HepG2 (cell line): Measurements from ENCODE around the gene PFDN1. TPM values are rescaled to one million over a fixed set of nuclear protein-coding genes. Genes with fewer than 3 reads are reported as not detected.

Experiments
- ATAC-seq: fragments of 200-7000 bp; cut with Tn5 transposase; 3 replicates; pipeline ENCODE4 v1.9.1; 2020; ENCODE audit warnings: mild to moderate bottlenecking, moderate library complexity
- BruUV-seq: library from RNA; stranded (reverse); fragments of 400-500 nt; replicated peaks from 2 replicates; lab custom pipeline; 2021; lab: Mats Ljungman, UMichigan
- CTCF ChIA-PET: fragments of 300-600 bp; formaldehyde crosslinking; extraction: SDS; loops from one replicate; lab custom pipeline; 2021; ENCODE audit warnings: low total read pairs, inconsistent platforms, low intra/inter-chr PET ratio; lab: Yijun Ruan, JAX
- POLR2A ChIA-PET: fragments of 350-600 bp; sonication (Branson Sonifier 250); formaldehyde crosslinking; loops from one replicate; lab custom pipeline; 2020; ENCODE audit warnings: antibody characterized with exemption, inconsistent platforms; lab: Yijun Ruan, JAX
- DNase-seq: peaks from one replicate; pipeline ENCODE4 v3.0.0-alpha.2; 2015; ENCODE audit warnings: low spot score
- FAIRE-seq: peaks from 3 replicates; lab custom pipeline; 2011; peaks lifted over from hg19 to GRCh38; lab: Jason Lieb, UNC
- H2AFZ ChIP-seq: one replicate; pipeline ENCODE4 v1.6.1; 2011; ENCODE audit warnings: low read length, inconsistent platforms
- H3K27ac ChIP-seq: fragments of 300-600 bp; 3 replicates; pipeline ENCODE4 v1.8.0; 2011; ENCODE audit warnings: mixed run types, mild to moderate bottlenecking, mixed read lengths, low read length, inconsistent platforms; ENCODE audit not compliant: insufficient read depth; ENCODE audit errors: extremely low read length
- H3K27me3 ChIP-seq, 2 experiments: fragments of 200-600 bp in 1 of 2; 2 replicates in 1 of 2; 3 replicates in 1 of 2; pipeline versions ENCODE4 v1.6.0 to v1.8.0; 2011; ENCODE audit warnings: low read length in 2 of 2, mild to moderate bottlenecking in 2 of 2, moderate library complexity in 2 of 2, inconsistent platforms in 1 of 2; ENCODE audit not compliant: insufficient read depth in 2 of 2, control insufficient read depth in 1 of 2
- H3K36me3 ChIP-seq, 2 experiments: fragments of 200-600 bp in 1 of 2; replicated peaks in 1 of 2; 2 replicates in 1 of 2; 3 replicates in 1 of 2; pipeline versions ENCODE4 v1.5.1 to v1.8.0; 2011; ENCODE audit warnings: low read length in 2 of 2, inconsistent platforms in 1 of 2; ENCODE audit not compliant: insufficient read depth in 2 of 2, control insufficient read depth in 1 of 2
- H3K4me1 ChIP-seq: 2 replicates; pipeline ENCODE4 v1.5.1; 2012; ENCODE audit warnings: low read length, inconsistent platforms; ENCODE audit not compliant: insufficient read depth
- H3K4me2 ChIP-seq: 2 replicates; pipeline ENCODE4 v1.6.0; 2011; ENCODE audit warnings: low read depth, low read length, inconsistent platforms
- H3K4me3 ChIP-seq, 3 experiments: fragments of 200-600 bp in 1 of 3; sonication (generic), shearing (Covaris generic) in 1 of 3; replicated peaks in 1 of 3; 2 replicates each; pipeline ENCODE4 v1.5.1; 2011 to 2016; ENCODE audit warnings: low read length in 3 of 3, inconsistent platforms in 2 of 3, low read depth in 2 of 3, mild to moderate bottlenecking in 2 of 3, control low read depth in 1 of 3, mixed read lengths in 1 of 3; ENCODE audit not compliant: insufficient read depth in 1 of 3
- H3K79me2 ChIP-seq: one replicate; pipeline ENCODE4 v1.6.1; 2011; ENCODE audit warnings: low read length, inconsistent platforms; ENCODE audit not compliant: insufficient read depth
- H3K9ac ChIP-seq: 2 replicates; pipeline ENCODE4 v1.6.0; 2011; ENCODE audit warnings: mild to moderate bottlenecking, low read depth, low read length, inconsistent platforms; ENCODE audit not compliant: insufficient read depth
- H3K9me3 ChIP-seq: 2 replicates; pipeline ENCODE4 v1.5.1; 2012; ENCODE audit warnings: mild to moderate bottlenecking, low read length
- H4K20me1 ChIP-seq: 2 replicates; pipeline ENCODE4 v1.6.0; 2011; ENCODE audit warnings: inconsistent platforms, mild to moderate bottlenecking, low read length, moderate library complexity; ENCODE audit not compliant: insufficient read depth
- ATF1 ChIP-seq: IDR thresholded peaks from 2 replicates; pipeline ENCODE4 v1.6.1; 2016; ENCODE audit warnings: mild to moderate bottlenecking, control low read depth
- GATAD2A ChIP-seq: IDR thresholded peaks from 2 replicates; pipeline ENCODE4 v1.6.1; 2016
- GPN1 ChIP-seq: sonication (generic); formaldehyde crosslinking; IDR thresholded peaks from 2 replicates; pipeline ENCODE4 v1.5.1; 2020; ENCODE audit warnings: missing genetic modification reagents, borderline replicate concordance
- KDM5A ChIP-seq: fragments of 200-600 bp; sonication (generic); IDR thresholded peaks from 2 replicates; pipeline ENCODE4 v1.7.0; 2018; ENCODE audit warnings: antibody characterized with exemption, mild to moderate bottlenecking, low read length, borderline replicate concordance
- KLF11 ChIP-seq: IDR thresholded peaks from 2 replicates; pipeline ENCODE4 v1.6.1; 2016; ENCODE audit warnings: missing compliant biosample characterization
- MAZ ChIP-seq, 2 experiments: sonication (generic) in 1 of 2; formaldehyde crosslinking in 1 of 2; IDR thresholded peaks; 2 replicates each; pipeline versions ENCODE4 v1.5.0 to v1.6.1; 2012 to 2020; ENCODE audit warnings: low read depth in 2 of 2, mild to moderate bottlenecking in 2 of 2, borderline replicate concordance in 1 of 2, improper control_type of control experiment in 1 of 2, low read length in 1 of 2, missing genetic modification reagents in 1 of 2, moderate library complexity in 1 of 2
- MIER3 ChIP-seq: IDR thresholded peaks from 2 replicates; pipeline ENCODE4 v1.6.1; 2016; ENCODE audit warnings: missing compliant biosample characterization, borderline replicate concordance
- NFYB ChIP-seq: sonication (generic); formaldehyde crosslinking; IDR thresholded peaks from 2 replicates; pipeline ENCODE4 v1.4.0; 2020; ENCODE audit warnings: missing genetic modification reagents
- PRDM10 ChIP-seq: sonication (generic); formaldehyde crosslinking; IDR thresholded peaks from 2 replicates; pipeline ENCODE4 v1.4.0; 2020; ENCODE audit warnings: low read depth, missing genetic modification reagents
- REPIN1 ChIP-seq: sonication (generic); formaldehyde crosslinking; IDR thresholded peaks from 2 replicates; pipeline ENCODE4 v1.8.0; 2022; ENCODE audit warnings: missing genetic modification reagents, low read depth, mild to moderate bottlenecking, borderline replicate concordance
- THRA ChIP-seq: sonication (generic); formaldehyde crosslinking; IDR thresholded peaks from 2 replicates; pipeline ENCODE4 v1.4.0; 2020; ENCODE audit warnings: missing genetic modification reagents, borderline replicate concordance
- WIZ ChIP-seq: sonication (generic); formaldehyde crosslinking; IDR thresholded peaks from 2 replicates; pipeline ENCODE4 v1.5.1; 2020; ENCODE audit warnings: mild to moderate bottlenecking, missing genetic modification reagents
- ZNF333 ChIP-seq: sonication (generic); formaldehyde crosslinking; IDR thresholded peaks from 2 replicates; pipeline ENCODE4 v1.4.0; 2020; ENCODE audit warnings: mild to moderate bottlenecking, missing genetic modification reagents, borderline replicate concordance
- ZNF672 ChIP-seq: sonication (generic); formaldehyde crosslinking; IDR thresholded peaks from 2 replicates; pipeline ENCODE4 v1.8.1; 2022; ENCODE audit warnings: missing genetic modification reagents
- WGBS: methylation state at CpG from one replicate; pipeline ENCODE4 v1.1.6; 2017; ENCODE audit warnings: low lambda C conversion rate; 5-methylcytosine and 5-hydroxymethylcytosine counted together
- in situ Hi-C: cut with HindIII; loops from 2 replicates; pipeline ENCODE4 v1.10.0; 2017; ENCODE audit warnings: low pct_unique_long_range_greater_than_20kb; ENCODE audit not compliant: extremely low pct_ligation_motif_present
- intact Hi-C: fragments of 100-400 bp; cut with micrococcal nuclease; formaldehyde crosslinking; loops from one replicate; pipeline ENCODE4 v1.10.0; 2022; ENCODE audit not compliant: unreplicated experiment
- polyA plus RNA-seq, 8 experiments: library from polyadenylated mRNA; depleted of rRNA in 3 of 8; stranded (reverse) in 7 of 8; unstranded in 1 of 8; fragments of >200 nt; fragmentation: Illumina TruSeq in 4 of 8; extraction: Trizol in 4 of 8; gene quantifications; 2 replicates each; pipeline versions ENCODE4 v1.2.1 to v1.2.3, GENCODE V29; 2011 to 2016; ENCODE audit warnings: low read depth in 4 of 8, missing spikeins in 1 of 8, mixed read lengths in 1 of 8; ENCODE audit not compliant: insufficient read depth in 1 of 8
- total RNA-seq, 5 experiments: library from RNA; depleted of rRNA; stranded (reverse); fragments of >200 nt; fragmentation: Illumina TruSeq; extraction: Trizol; gene quantifications; 2 replicates each; pipeline ENCODE4 v1.2.3, GENCODE V29; 2016; ENCODE audit warnings: low read depth in 1 of 5
- TF ChIP-seq, protein P1 (sequence below): sonication (generic); formaldehyde crosslinking; IDR thresholded peaks from 2 replicates; pipeline ENCODE4 v1.8.0; 2022; ENCODE audit warnings: mild to moderate bottlenecking, missing genetic modification reagents

Gene PFDN1
- total and polyA plus RNA-seq, 2 of the 13 experiments (the other 11 are each of a cell fraction or from before 2014, with no cell fraction given) = 67.2 to 70.8 TPM

DNA sequence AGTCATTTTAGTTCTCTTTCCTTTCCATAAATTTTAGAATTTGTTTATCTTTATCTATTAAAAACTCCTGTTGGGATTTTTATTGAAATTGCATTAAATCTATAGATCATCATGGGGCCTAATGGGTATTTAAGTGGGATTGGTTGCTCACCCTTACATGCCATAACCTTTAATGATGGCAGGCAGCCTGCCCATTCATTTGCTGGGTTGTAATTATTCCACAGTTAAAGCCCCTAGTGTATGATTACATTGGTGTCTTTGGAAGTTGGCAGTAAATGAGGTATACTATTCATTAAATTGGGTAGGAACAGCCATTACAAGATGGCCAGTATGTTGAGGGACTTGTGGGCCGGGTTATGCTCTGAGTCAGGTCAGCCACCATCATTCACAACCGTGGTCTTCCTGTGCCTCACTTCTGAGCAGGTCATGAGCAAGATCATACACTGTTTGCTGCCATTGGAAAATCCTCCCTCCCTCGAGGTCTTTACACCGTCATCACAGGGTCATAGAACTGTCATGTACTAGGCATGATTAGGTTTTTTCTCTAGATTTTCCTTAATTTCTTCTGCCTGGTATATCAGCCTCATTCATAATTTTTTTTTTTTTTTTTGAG is 68.4 kb downstream of the PFDN1 start:
- FAIRE-seq = no peak
- in situ Hi-C loops = no loop called here
- no TSS peak for BruUV-seq

More for the DNA sequence above, 68.4 kb downstream of the PFDN1 start:
- Histone ChIP-seq H3K4me3 (no peak overlapping the region), H3K27ac (no peak overlapping the region), H3K9me3 (no peaks in the 10 kb centered on the region), H3K4me1 (peaks cover 35% of the 10 kb centered on the region), H3K36me3 (no peaks in the 10 kb centered on the region; a peak in 1 of 5 replicates), H4K20me1 (no peaks in the 10 kb centered on the region), H3K27me3 (no peaks in the 10 kb centered on the region), H2AFZ (no peak overlapping the region), H3K4me2 (no peak overlapping the region), H3K79me2 (peaks cover 3% of the 10 kb centered on the region), H3K9ac (no peak overlapping the region)
- DNase-seq (no peak), ATAC-seq (no peak)
- TF ChIP-seq GATAD2A = no peak
- no peak for TF ChIP-seq MIER3
- no peak for TF ChIP-seq WIZ (CRISPR knock-in tag)
- TF ChIP-seq NFYB (CRISPR knock-in tag) = no peak
- TF ChIP-seq ATF1 (CRISPR knock-in tag) = no peak
- TF ChIP-seq REPIN1 (CRISPR knock-in tag) = no peak
- TF ChIP-seq THRA (CRISPR knock-in tag) = no peak
- no peak for TF ChIP-seq MAZ (IDR thresholded peaks at IDR 0.05; ENCODE audit: borderline replicate concordance, low read depth, low read length)
- no peak for TF ChIP-seq MAZ (CRISPR knock-in tag; IDR thresholded peaks at IDR 0.05; ENCODE audit: low read depth)
- TF ChIP-seq KLF11 (CRISPR knock-in tag) = no peak
- no peak for TF ChIP-seq ZNF333
- TF ChIP-seq GPN1 (CRISPR knock-in tag) = no peak
- no peak for TF ChIP-seq ZNF672 (CRISPR knock-in tag)
- TF ChIP-seq KDM5A = no peak
- TF ChIP-seq, protein P1, sequence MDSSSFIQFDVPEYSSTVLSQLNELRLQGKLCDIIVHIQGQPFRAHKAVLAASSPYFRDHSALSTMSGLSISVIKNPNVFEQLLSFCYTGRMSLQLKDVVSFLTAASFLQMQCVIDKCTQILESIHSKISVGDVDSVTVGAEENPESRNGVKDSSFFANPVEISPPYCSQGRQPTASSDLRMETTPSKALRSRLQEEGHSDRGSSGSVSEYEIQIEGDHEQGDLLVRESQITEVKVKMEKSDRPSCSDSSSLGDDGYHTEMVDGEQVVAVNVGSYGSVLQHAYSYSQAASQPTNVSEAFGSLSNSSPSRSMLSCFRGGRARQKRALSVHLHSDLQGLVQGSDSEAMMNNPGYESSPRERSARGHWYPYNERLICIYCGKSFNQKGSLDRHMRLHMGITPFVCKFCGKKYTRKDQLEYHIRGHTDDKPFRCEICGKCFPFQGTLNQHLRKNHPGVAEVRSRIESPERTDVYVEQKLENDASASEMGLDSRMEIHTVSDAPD (CRISPR knock-in tag) = no peak
- no peak for TF ChIP-seq PRDM10
- ChIA-PET POLR2A (no interaction called here), CTCF (no interaction called here)
- intact Hi-C loops = no loop called here
- 98% methylated on average over 3 of the region's 4 CpGs for WGBS
